ENCODE results near the gene MRPL51.
"Not testable (repeated sequence)": the region's sequence is repeated elsewhere in the genome, so short reads cannot be mapped to it uniquely, and the experiment has no call there.

- TF ChIP-seq EZH2 (IDR thresholded peaks at IDR 0.05; ENCODE audit: low read length) = not testable (repeated sequence)
- TF ChIP-seq, protein P1, sequence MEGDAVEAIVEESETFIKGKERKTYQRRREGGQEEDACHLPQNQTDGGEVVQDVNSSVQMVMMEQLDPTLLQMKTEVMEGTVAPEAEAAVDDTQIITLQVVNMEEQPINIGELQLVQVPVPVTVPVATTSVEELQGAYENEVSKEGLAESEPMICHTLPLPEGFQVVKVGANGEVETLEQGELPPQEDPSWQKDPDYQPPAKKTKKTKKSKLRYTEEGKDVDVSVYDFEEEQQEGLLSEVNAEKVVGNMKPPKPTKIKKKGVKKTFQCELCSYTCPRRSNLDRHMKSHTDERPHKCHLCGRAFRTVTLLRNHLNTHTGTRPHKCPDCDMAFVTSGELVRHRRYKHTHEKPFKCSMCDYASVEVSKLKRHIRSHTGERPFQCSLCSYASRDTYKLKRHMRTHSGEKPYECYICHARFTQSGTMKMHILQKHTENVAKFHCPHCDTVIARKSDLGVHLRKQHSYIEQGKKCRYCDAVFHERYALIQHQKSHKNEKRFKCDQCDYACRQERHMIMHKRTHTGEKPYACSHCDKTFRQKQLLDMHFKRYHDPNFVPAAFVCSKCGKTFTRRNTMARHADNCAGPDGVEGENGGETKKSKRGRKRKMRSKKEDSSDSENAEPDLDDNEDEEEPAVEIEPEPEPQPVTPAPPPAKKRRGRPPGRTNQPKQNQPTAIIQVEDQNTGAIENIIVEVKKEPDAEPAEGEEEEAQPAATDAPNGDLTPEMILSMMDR (optimal IDR thresholded peaks at IDR 0.05 in 1 of 3, IDR thresholded peaks at IDR 0.05 in 1 of 3, conservative IDR thresholded peaks at IDR 0.05 in 1 of 3; ENCODE audit: extremely low read depth in 1 of 3, insufficient read depth in 2 of 3, low read length in 3 of 3) = not testable (repeated sequence)
Measured at GRCh38 chr12:6475233-6475975, 17.7 kb downstream of the MRPL51 start.

Measured in keratinocyte (primary cell).